PC-9 (cell line): ENCODE results near the gene BCR.

ENCODE experiments used
- CTCF ChIP-seq: fragments of 200-600 bp; sonication (generic); conservative IDR thresholded peaks from 2 replicates; pipeline ENCODE4 v1.6.1; 2017; ENCODE audit warnings: mixed run types, antibody characterized with exemption, mild to moderate bottlenecking, moderate library complexity
- EZH2 ChIP-seq: fragments of 200-600 bp; sonication (generic); IDR thresholded peaks from 2 replicates; pipeline ENCODE4 v1.8.0; 2017; ENCODE audit warnings: antibody characterized with exemption, low read depth

DNA sequence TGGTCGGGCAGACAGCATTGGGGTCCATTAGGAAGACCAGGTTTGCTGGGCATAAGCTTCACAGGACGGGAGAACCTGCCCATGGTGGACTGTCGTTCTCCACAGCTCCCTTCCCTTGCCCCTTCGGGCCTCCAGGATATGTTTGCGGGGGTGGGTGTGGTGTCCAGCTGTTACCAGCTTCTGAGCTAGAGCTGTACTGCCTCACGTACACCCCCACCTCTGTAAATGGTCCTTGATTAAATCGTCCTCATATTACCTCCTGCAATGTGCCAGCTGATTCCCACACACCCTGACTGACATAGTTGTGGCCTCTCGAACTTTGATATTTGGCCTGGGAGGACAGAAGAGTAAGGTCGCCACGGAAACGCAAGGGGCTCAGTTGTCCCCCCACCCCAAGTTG lies 16.2 kb upstream of the BCR start:
- TF ChIP-seq CTCF (no peak), EZH2 (no peak)
